HG02798 (cell line): ENCODE data around the gene COLGALT1.
"Not testable (repeated sequence)": the region's sequence is repeated elsewhere in the genome, so short reads cannot be mapped to it uniquely, and the experiment has no call there.

Source experiments
- ATAC-seq: cut with Tn5 transposase; IDR thresholded peaks from one replicate; pipeline ENCODE4 v1.9.1; 2021; ENCODE audit warnings: mild to moderate bottlenecking; ENCODE audit not compliant: unreplicated experiment, poor library complexity

COLGALT1 gene

DNA sequence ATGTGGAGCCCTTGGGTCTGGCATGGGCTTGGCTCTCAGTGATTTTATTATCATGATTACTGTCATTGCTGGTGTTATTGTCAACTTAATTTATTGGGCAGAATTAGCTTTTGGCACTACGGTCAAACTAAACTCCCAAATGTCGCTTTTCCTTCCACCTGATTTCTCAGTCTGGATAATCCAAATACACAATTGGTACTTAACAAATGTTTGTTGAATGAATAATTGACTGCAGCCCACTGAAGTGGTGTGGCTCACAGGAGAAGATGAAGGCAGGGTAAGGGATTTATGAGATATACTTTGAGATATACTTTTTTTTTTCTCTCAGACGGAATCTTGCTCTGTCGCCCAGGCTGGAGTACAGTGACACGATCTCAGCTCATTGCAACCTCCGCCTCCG, 1.5 kb downstream of the COLGALT1 start:
- no peak for ATAC-seq

GRCh38 chr19:17557466-17557865, 2.0 kb downstream of the COLGALT1 start:
- ATAC-seq: no peak

DNA sequence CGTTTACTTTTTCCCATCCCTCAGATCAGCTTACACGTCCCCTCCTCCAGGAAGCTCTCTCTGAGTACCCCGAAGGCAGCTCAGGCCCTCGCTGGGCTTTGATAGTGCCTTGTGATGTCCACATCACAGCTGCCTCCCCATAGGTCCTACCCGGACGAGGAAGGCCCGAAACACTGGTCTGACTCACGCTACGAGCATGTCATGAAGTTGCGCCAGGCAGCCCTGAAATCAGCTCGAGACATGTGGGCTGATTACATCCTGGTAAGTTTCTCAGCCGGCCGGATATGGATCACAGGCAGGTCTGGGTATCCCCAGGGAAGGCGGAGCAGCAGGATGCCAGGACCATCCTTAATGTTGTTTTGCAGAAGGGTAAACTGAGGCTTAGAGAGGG, 4.8 kb downstream of the COLGALT1 start:
- ATAC-seq: no peak

DNA sequence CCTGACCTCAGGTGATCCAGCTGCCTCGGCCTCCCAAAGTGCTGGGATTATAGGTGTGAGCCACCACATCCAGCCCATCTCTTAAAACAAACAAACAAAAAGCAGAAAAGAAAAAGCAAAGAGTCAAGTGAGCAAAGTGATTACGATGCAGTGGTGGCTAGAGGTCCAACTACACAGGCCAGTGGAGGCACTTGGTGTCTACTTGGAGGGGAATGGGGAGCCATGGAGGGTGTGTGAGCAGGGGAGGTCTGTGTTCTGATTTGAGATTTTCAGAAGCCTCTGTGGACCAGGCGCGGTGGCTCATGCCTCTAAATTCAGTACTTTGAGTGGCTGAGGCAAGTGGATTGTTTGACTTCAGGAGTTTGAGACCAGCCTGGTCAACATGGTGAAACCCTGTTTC, 6.6 kb downstream of the COLGALT1 start:
- ATAC-seq: no peak

DNA sequence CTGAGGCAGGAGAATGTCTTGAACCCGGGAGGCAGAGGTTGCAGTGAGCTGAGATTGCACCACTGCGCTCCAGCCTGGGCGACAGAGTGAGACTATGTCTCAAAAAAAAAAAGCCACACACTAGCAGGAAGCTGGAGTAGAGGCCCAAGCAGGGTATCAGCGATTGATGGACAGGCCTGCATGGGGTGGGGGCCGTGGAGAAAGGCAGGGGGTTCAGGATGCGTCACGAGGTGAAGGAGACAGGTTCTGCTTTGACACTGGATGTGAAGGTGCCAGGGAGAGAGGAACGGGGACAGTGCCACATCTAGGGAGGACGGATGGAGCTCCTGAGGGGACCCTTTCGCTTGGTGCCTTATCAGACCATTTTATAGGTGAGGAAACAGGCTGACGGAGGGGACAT, 7.1 kb downstream of the COLGALT1 start:
- no peak for ATAC-seq

- ATAC-seq: no peak
These were observed 9.3 kb downstream of the COLGALT1 start for GRCh38 chr19:17564781-17565180.

DNA sequence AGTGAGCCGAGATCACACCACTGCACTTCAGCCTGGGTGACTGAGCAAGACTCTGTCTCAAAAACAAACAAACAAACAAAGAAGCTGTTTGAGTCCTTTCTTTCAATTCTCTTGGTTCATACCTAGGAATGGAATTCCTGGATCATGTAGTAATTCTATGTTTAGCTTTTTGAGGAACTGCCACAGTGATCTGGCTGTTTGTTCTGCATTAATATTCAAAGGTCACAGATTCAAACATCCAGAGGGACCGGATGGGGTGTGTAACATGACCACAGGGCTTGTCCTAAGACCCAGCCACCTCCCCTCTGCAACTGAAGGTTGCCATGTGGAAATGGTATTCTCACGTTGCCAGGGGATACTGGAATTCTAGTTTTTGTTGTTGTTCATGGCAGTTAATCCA, 10.2 kb downstream of the COLGALT1 start:
- no peak for ATAC-seq

GRCh38 chr19:17567940-17568339, 12.5 kb downstream of the COLGALT1 start:
- no peak for ATAC-seq

GRCh38 chr19:17570291-17570690, 14.8 kb downstream of the COLGALT1 start:
- not testable (repeated sequence) for ATAC-seq

GRCh38 chr19:17570791-17571190, 15.3 kb downstream of the COLGALT1 start:
- no peak for ATAC-seq

DNA sequence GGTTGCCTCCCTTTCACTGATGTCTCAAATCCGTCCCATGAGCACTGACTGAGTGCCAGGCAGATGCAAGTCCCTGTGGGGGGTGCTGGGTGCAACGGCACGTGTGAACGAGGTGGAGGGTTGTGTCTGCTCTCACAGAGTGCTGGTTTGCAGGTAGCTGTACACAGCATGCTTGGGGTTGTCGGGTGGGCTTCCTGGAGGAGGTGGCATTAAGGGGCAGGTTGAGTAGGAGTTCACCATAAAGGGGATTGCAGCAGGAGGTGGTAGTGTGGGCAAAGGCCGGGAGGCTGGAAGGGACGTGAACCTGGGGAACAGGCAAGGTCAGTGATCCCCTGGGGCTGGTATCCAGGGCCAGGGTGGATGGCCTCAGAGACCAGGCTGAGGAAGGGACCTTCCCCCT, 17.2 kb downstream of the COLGALT1 start:
- ATAC-seq: no peak

GRCh38 chr19:17575871-17576757, 20.7 kb downstream of the COLGALT1 start:
- no peak for ATAC-seq

- no peak for ATAC-seq
These were observed 21.5 kb downstream of the COLGALT1 start for GRCh38 chr19:17576758-17577456.

DNA sequence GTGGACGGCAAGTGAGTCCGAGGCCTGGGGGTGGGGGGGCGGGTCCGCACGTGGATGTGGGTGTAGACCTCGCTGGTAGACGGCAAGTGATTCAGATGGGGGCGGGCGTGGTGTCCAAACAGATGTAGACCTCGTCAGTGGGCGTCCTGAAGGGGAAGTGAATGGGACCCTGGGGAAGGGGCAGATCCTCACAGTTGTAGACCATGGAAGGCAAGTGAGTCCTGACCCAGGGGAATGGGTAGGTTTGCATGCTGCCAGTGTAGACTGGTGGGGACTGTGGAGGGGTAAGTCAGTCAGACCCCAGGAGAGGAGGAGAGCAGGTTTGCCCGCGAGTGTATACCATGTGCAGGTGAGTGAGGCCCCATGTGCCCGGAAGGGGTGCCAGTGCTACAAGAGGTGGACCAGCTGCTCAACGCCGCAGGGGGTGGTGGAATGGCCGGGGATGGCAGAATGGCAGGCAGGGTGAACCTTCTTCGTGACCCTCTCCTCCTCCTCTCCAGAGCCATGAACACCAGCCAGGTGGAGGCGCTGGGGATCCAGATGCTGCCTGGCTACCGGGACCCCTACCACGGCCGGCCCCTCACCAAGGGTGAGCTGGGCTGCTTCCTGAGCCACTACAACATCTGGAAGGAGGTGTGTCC, 22.1 kb downstream of the COLGALT1 start:
- ATAC-seq: no peak

DNA sequence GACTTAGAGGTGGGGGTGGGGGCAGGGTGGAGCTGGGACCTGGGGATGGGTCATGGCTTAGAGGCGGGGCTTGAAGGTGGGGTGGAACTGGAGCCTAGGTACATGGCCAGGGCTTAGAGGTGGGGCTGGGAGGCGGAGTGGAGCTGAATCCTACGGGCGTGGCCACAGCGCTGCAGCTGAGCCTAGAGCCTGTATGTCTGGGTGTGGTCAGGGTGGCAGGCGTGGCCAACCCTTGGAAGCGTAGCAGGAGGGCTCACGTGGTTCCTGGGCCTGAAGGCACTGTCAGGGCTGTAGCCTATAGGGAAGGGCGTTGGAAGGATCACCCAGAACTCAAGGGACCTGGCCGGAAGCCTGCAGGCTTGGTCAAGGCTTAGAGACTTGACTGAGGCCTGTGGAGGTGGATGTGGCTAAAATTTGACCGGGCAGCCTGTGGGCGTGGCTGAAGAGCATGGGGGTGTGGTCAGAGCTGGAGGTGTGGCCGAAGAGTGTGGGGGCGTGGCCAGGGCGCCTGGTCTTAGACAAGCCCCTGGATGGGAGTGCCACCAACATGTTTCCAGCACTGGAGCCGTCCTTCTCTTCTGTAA, 24.3 kb downstream of the COLGALT1 start:
- no peak for ATAC-seq

GRCh38 chr19:17580470-17581144, 25.2 kb downstream of the COLGALT1 start:
- no peak for ATAC-seq

DNA sequence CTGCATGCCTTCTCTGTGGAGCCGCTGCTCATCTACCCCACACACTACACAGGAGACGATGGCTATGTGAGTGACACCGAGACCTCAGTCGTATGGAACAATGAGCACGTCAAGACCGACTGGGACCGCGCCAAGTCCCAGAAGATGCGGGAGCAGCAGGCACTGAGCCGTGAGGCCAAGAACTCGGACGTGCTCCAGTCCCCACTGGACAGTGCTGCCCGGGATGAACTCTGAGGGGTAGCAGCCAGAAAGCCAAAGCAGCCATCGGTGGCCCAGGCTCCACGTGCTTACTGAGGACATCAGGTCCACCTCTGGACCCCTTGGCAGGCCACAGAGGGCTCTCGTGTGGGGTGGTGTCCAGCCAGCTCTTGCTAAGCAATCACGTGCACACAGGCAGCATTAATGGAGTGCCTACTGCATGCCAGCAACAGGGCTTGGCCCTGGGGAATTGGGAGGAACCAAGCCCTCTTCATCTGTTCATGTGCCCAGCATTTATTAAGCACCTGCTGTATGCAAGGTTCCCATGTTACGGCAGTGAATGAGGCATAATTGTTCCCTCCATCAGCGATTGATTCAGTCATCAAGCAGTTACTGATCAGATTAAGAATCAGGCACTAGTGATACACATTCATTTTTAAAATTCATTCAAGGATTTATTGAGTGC, 25.9 kb downstream of the COLGALT1 start:
- ATAC-seq: no peak

- ATAC-seq: no peak
These were observed 27.2 kb downstream of the COLGALT1 start for GRCh38 chr19:17582613-17583012.

- no peak for ATAC-seq
These were observed 28.7 kb downstream of the COLGALT1 start for GRCh38 chr19:17584132-17584531.

DNA sequence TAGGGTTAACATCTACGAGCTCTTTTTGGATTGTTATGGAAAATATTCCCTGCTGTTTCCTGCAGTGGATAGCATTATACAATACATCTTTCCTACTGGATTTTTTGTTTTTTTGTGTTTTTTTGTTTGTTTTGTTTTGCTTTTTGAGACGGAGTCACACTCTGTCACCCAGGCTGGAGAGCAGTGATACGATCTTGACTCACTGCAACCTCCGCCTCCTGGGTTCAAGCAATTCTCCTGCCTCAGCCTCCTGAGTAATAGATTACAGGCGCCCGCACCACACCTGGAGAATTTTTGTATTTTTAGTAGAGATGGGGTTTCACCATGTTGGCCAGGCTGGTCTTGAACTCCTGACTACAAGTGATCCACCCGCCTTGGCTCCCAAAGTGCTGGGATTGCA, 29.9 kb downstream of the COLGALT1 start:
- ATAC-seq: not testable (repeated sequence)
